H1 (cell line): ENCODE results near the gene TEAD2. TPM values are rescaled to one million over a fixed set of nuclear protein-coding genes. Genes with fewer than 3 reads are reported as not detected.

Experiments
- BRCA1 ChIP-seq: IDR thresholded peaks from 2 replicates; pipeline ENCODE4 v1.6.1; 2012; ENCODE audit warnings: low read depth, low read length, improper control_type of control experiment
- CBX5 ChIP-seq: fragments of 300-800, 300-1000 bp; sonication (generic); IDR thresholded peaks from 2 replicates; pipeline ENCODE4 v1.7.1; 2016; ENCODE audit warnings: antibody characterized with exemption, low read length, low read depth
- EGR1 ChIP-seq: IDR thresholded peaks from 2 replicates; pipeline ENCODE4 v1.6.1; 2011; ENCODE audit warnings: low read depth, low read length, borderline replicate concordance
- GTF2F1 ChIP-seq: IDR thresholded peaks from 2 replicates; pipeline ENCODE4 v1.6.1; 2012; ENCODE audit warnings: low read depth, low read length, improper control_type of control experiment, borderline replicate concordance
- PHF8 ChIP-seq: fragments of 200-600 bp; sonication (generic); conservative IDR thresholded peaks from 2 replicates; pipeline ENCODE4 v1.7.1; 2012; ENCODE audit warnings: low read depth, mild to moderate bottlenecking, inconsistent platforms, low read length, moderate library complexity
- TBP ChIP-seq: IDR thresholded peaks from 2 replicates; pipeline ENCODE4 v1.6.1; 2011; ENCODE audit warnings: low read depth, low read length, improper control_type of control experiment
- polyA plus RNA-seq, 7 experiments: library from polyadenylated mRNA; depleted of rRNA in 3 of 7; stranded (reverse) in 5 of 7; unstranded in 2 of 7; fragments of >200 nt in 5 of 7; fragments of 200-250 nt in 2 of 7; gene quantifications; 1 replicate in 5 of 7; 2 replicates in 1 of 7; 4 replicates in 1 of 7; pipeline versions ENCODE4 v1.2.1 to v1.2.3, GENCODE V29; 2011 to 2013; ENCODE audit warnings: missing spikeins in 2 of 7, mixed read lengths in 2 of 7
- total RNA-seq: library from RNA; stranded (reverse); fragmentation: NEBNext Ultra II Directional; extraction: Animal tissue kit (Norgen Biotek cat#: 25700); gene quantifications from 2 replicates; pipeline ENCODE4 v1.2.1, GENCODE V29; 2021

Gene TEAD2
- total and polyA plus RNA-seq, 2 of the 8 experiments (the other 6 are each of a cell fraction or from before 2014, with no cell fraction given): 87.6 to 146 TPM

DNA sequence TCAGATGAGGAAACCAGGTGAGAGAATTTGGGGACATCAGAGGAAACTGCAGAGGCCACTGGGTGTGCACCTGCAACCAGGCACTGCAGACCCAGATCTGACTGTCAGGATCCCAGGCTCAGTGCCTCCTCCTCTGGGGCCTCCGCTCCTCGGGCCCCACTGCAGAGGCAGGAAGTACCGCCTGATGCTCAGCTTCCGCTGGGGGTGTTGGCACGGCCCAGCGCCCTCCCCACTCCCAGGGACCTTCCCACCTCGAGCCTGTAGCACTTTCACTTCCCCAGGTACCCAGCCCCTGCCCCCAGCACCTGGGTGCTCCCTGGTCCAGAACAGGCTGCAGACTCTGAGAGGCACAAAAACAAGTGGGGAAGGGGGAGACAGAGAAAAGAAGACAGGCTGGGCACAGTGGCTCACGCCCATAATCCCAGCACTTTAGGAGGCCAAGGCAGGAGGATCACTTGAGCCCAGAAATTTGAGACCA is 28.4 kb downstream of the TEAD2 start (continued):
- TF ChIP-seq TBP (no peak), BRCA1 (no peak), GTF2F1 (no peak), CBX5 (no peak), EGR1 (no peak), PHF8 (no peak)
- TF ChIP-seq, all 59 proteins: peak for 0
